Panc1 (cell line): ENCODE results near the gene USP24.

ENCODE experiments used
- POLR2AphosphoS5 ChIP-seq: IDR thresholded peaks from 2 replicates; pipeline ENCODE4 v1.6.1; 2012; ENCODE audit warnings: mild to moderate bottlenecking, low read depth, low read length, moderate library complexity
- TF ChIP-seq, protein P1 (sequence below): fragments of 450-650 bp; IDR thresholded peaks from 2 replicates; pipeline ENCODE4 v1.5.1; 2017; ENCODE audit warnings: mild to moderate bottlenecking

DNA sequence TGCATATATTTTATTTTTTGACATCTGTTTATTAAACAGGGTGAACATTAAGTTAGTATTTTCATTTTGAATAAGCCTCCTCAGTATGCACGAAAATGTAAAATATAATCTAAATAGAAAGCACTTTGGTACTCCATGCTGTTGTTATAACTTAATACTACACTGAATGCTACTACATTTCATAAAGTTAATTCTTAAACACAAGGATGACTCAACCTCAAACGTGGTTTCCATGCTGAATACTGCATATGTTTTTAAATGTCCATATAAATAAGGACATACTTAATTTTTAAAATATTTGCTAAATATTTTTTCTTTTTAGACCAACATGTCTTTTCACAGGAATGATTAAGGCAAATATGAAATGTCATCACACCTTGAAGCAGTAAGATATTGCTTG lies 83.9 kb downstream of the USP24 start:
- no peak for TF ChIP-seq POLR2AphosphoS5
- TF ChIP-seq, protein P1, sequence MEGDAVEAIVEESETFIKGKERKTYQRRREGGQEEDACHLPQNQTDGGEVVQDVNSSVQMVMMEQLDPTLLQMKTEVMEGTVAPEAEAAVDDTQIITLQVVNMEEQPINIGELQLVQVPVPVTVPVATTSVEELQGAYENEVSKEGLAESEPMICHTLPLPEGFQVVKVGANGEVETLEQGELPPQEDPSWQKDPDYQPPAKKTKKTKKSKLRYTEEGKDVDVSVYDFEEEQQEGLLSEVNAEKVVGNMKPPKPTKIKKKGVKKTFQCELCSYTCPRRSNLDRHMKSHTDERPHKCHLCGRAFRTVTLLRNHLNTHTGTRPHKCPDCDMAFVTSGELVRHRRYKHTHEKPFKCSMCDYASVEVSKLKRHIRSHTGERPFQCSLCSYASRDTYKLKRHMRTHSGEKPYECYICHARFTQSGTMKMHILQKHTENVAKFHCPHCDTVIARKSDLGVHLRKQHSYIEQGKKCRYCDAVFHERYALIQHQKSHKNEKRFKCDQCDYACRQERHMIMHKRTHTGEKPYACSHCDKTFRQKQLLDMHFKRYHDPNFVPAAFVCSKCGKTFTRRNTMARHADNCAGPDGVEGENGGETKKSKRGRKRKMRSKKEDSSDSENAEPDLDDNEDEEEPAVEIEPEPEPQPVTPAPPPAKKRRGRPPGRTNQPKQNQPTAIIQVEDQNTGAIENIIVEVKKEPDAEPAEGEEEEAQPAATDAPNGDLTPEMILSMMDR = no peak
